GM19043 (cell line): Measurements from ENCODE around the gene KTN1.

ENCODE experiments used
- ATAC-seq: cut with Tn5 transposase; IDR thresholded peaks from one replicate; pipeline ENCODE4 v1.9.1; 2021; ENCODE audit warnings: low read depth; ENCODE audit not compliant: unreplicated experiment

Gene KTN1

GRCh38 chr14:55671641-55672040, 91.6 kb downstream of the KTN1 start:
- ATAC-seq, result no peak

- no peak for ATAC-seq
Measured at GRCh38 chr14:55673048-55673447, 93.0 kb downstream of the KTN1 start.

- ATAC-seq, result no peak
Measured at GRCh38 chr14:55681096-55681495, 101.1 kb downstream of the KTN1 start.

- no peak for ATAC-seq
Measured at GRCh38 chr14:55684956-55685584, 105.1 kb downstream of the KTN1 start.

GRCh38 chr14:55686713-55687112, 106.7 kb downstream of the KTN1 start:
- no peak for ATAC-seq

GRCh38 chr14:55688566-55688965, 108.6 kb downstream of the KTN1 start:
- no peak for ATAC-seq

GRCh38 chr14:55689981-55690871, 110.2 kb downstream of the KTN1 start:
- ATAC-seq, result peak; percentile 44

GRCh38 chr14:55691659-55692058, 111.7 kb downstream of the KTN1 start:
- no peak for ATAC-seq

GRCh38 chr14:55693904-55694303, 113.9 kb downstream of the KTN1 start:
- no peak for ATAC-seq

GRCh38 chr14:55697414-55697861, 117.4 kb downstream of the KTN1 start:
- no peak for ATAC-seq

GRCh38 chr14:55698051-55698450, 118.0 kb downstream of the KTN1 start:
- ATAC-seq, result no peak

GRCh38 chr14:55699131-55700057, 119.4 kb downstream of the KTN1 start:
- ATAC-seq, result no peak

- ATAC-seq, result peak; percentile 97
Measured at GRCh38 chr14:55701638-55702037, 121.6 kb downstream of the KTN1 start.

- no peak for ATAC-seq
Measured at GRCh38 chr14:55702511-55702910, 122.5 kb downstream of the KTN1 start.

- no peak for ATAC-seq
Measured at GRCh38 chr14:55704654-55705053, 124.6 kb downstream of the KTN1 start.

GRCh38 chr14:55705651-55706364, 125.8 kb downstream of the KTN1 start:
- ATAC-seq, result no peak

GRCh38 chr14:55706365-55706684, 126.3 kb downstream of the KTN1 start:
- ATAC-seq, result no peak

- no peak for ATAC-seq
Measured at GRCh38 chr14:55706893-55707292, 126.9 kb downstream of the KTN1 start.

- no peak for ATAC-seq
Measured at GRCh38 chr14:55707365-55707804, 127.4 kb downstream of the KTN1 start.

- no peak for ATAC-seq
Measured at GRCh38 chr14:55710506-55711041, 130.6 kb downstream of the KTN1 start.
